VCaP (cell line): Measurements from ENCODE around the gene UBL4A.

Experiments
- H3K27ac ChIP-seq: fragments of 450-650 bp; 2 replicates; pipeline ENCODE4 v1.5.1; 2017
- TF ChIP-seq, protein P1 (sequence below): fragments of 450-650 bp; conservative IDR thresholded peaks from 2 replicates; pipeline ENCODE4 v1.5.1; 2017; ENCODE audit warnings: mild to moderate bottlenecking, moderate library complexity

UBL4A gene

DNA sequence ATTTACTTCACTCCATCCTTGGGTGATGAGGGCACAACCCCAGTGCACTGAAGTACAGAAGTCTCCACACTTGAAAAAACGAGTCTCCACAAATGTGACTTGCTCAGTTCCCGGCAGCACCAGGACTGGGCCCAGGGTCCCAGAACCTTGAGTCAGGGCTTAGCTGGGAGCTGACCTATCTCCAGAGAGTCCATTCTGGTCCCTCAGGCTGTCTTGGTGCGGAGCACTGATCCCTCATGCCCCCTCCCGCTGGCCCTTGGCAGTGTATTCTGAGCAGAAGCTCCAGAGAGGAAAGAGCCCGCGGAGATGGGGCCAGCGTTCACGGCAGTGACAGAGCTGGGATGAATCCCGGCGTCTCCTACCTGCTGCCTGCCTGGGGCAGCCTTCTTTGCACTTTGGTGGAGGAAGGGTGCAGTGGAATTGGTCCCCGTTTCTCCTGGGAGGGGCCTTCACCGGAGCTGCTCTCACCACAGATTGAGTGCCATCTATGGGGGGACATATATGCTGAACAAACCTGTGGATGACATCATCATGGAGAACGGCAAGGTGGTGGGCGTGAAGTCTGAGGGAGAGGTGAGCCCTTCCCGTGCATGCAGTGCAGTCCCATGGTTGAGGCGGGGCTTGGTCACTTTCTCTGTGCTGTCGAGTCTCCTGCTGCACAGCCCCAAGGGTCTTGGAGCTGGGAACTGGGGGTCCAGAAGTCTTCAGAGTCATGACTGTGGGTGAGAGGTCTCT, 45.6 kb downstream of the UBL4A start:
- no peak overlapping the region for H3K27ac ChIP-seq
- TF ChIP-seq, protein P1, sequence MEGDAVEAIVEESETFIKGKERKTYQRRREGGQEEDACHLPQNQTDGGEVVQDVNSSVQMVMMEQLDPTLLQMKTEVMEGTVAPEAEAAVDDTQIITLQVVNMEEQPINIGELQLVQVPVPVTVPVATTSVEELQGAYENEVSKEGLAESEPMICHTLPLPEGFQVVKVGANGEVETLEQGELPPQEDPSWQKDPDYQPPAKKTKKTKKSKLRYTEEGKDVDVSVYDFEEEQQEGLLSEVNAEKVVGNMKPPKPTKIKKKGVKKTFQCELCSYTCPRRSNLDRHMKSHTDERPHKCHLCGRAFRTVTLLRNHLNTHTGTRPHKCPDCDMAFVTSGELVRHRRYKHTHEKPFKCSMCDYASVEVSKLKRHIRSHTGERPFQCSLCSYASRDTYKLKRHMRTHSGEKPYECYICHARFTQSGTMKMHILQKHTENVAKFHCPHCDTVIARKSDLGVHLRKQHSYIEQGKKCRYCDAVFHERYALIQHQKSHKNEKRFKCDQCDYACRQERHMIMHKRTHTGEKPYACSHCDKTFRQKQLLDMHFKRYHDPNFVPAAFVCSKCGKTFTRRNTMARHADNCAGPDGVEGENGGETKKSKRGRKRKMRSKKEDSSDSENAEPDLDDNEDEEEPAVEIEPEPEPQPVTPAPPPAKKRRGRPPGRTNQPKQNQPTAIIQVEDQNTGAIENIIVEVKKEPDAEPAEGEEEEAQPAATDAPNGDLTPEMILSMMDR: no peak

DNA sequence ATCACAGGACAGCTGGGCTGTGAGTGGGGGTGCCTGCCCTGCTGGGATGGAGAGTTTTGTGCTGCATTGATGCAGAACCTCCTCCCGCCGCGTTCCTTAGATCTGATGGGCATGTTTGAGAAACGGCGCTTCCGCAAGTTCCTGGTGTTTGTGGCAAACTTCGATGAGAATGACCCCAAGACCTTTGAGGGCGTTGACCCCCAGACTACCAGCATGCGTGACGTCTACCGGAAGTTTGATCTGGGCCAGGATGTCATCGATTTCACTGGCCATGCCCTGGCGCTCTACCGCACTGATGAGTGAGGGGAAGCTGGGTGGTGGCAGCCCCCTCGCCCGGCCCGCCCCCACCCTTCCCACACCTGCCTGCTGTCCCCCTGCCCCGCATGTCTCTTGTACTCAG, 46.6 kb downstream of the UBL4A start:
- TF ChIP-seq, protein P1: no peak
- H3K27ac ChIP-seq: no peak overlapping the region

DNA sequence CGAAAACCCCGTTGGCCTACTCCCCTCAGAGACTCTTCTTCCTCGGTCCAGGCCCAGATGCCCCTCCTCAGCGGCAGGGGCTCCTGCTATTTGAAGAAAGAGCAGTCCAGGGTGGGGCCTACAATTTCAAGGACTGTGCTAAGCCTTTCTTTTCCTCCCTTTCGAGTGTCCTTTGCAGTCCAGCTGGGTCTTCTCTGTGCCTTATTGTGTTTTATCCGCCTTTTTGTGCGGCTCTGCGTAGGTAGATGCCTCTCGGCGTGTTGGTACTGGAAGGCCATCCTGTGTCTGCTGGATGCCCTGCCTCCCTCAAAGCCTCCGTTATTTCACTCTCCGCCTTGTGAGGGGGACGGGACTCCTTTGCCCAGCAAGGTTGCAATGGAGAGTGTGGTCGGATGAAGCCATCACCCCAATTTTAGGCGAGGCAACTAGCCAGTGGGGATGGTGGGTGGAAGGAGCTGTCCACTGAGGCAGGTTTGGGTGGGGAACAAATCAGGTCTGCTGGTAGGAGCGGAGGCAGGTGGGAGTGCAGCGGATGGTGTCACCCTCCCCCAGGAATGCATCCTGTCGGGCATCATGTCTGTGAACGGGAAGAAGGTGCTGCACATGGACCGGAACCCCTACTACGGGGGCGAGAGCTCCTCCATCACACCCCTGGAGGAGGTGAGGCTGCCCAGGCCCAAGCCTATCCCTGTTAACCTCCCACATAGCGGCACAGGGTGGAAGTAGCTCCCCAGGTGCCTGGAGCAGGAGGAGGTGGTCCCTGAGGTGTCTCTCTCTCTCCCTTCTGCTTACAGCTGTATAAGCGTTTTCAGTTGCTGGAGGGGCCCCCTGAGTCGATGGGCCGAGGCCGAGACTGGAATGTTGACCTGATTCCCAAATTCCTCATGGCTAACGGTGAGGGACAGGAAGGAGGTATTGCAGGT, 48.2 kb downstream of the UBL4A start:
- TF ChIP-seq, protein P1: no peak
- peak overlapping the region; percentile 84; the same call in 1 of the 2 replicates for H3K27ac ChIP-seq

DNA sequence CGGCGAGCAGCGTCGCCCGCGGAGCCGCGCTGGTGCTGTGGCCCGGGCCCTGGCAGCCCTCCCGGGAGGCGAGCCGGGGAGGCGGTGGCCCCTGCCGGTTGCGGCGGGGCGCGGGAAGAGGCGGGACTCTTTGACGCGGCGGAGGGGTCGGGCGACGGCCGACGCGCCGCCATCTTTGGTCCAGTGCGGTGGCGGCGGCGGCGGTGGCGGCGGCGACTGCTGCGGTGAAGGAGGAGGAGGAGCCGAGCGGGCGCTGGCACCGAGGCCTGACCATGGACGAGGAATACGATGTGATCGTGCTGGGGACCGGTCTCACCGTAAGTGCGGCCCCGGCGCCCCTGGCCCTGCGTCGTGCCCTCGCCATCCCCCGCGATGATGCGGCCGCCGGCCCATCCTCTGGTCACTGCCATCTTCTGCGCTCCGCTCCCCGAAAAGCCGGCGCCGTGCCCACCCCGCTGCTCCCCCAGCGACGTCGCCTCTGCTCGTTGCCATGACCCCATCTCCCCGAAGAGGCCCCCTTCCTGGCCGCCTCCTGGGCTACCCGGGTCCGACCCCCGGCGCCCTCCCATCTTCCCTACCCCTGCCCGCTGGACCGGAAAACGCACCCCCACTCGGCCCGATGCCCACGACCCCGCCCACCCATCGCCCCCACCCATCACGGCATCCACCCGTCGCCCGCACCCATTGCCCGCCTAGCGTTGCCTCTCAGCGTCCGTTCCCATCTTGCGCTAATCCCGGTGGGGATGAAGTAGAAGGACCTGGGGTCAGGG, 49.2 kb downstream of the UBL4A start, which contains the start of gene GDI1:
Gene GDI1 (plus strand): TSS at position 172 of the 770 bp plus-strand sequence. CDS start 101 bp downstream, at position 273.
- H3K27ac ChIP-seq: peak within 1 kb of the TSS; percentile 84
- TF ChIP-seq, protein P1: no peak

DNA sequence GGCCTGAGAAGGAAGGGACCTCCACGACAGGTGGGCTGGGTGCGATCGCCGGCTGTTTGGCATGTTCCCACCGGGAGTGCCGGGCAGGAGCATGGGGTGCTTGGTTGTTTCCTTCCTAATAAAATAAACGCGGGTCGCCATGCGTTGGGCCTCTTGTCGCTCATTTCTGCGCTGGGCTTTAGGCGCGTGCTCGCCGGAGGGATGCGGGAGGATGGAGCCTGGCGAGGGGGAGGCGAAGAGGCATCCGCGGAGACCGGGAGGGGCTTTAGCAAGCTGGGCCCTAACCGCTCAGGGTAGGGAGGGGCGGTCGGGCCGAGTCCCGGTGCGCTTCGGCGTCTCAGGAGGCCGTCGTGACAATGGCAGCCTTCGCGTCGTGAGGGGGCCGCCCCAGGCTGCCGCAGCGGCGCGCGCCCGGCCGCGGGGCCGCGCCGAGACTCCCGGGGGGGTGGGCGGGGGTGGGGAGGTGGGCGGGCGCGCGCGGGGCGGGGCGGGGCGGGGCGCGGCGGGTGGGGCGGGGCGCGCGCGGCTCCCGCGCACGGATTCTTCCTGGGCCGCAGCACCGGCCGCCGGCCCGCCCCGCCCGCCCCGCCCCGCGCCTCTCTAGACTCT, 49.9 kb downstream of the UBL4A start:
- TF ChIP-seq, protein P1: no peak
- peak overlapping the region; percentile 84 for H3K27ac ChIP-seq

DNA sequence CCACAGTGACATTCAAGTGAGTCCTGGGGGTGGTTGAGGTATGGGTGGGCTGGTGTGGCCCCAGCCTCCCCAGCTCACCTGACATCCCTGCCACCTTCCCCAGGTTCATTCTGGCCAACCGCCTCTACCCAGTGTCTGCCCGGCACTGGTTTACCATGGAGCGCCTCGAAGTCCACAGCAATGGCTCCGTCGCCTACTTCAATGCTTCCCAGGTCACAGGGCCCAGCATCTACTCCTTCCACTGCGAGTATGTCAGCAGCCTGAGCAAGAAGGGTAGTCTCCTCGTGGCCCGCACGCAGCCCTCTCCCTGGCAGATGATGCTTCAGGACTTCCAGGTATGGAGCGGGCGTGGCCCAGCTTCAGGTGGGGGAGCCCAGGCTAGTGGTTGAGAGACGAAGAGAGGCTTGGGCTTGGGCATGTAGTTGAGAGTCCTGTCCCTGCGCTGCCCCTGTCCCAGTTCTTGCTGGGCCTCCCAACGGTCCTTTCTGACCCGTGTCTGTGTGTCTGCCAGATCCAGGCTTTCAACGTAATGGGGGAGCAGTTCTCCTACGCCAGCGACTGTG, 51.2 kb downstream of the UBL4A start:
- H3K27ac ChIP-seq: no peak overlapping the region; the same call in 1 of the 2 replicates
- TF ChIP-seq, protein P1: no peak
